Caki2 (cell line): Measurements from ENCODE around the gene ACLY. TPM values are rescaled to one million over a fixed set of nuclear protein-coding genes. Genes with fewer than 3 reads are reported as not detected.

ENCODE experiments used
- DNase-seq: peaks from one replicate; pipeline ENCODE4 v3.0.0-alpha.2; 2015; ENCODE audit warnings: low read depth
- in situ Hi-C: cut with HindIII; loops from 2 replicates; pipeline ENCODE4 v1.10.0; 2016; ENCODE audit warnings: low sequenced_read_pairs, low pct_unique_long_range_greater_than_20kb, mixed read lengths
- total RNA-seq: library from RNA; depleted of rRNA; stranded (reverse); fragments of >200 nt; shearing (Covaris generic); gene quantifications from 2 replicates; pipeline ENCODE4 v1.2.3, GENCODE V29; 2014; ENCODE audit warnings: low replicate concordance; rRNA removed

The ACLY gene
- total RNA-seq, 1 experiment from 2014 or later, result 146 TPM

- in situ Hi-C loops, result loop anchor here (25.0 kb wide), 1 partner anchor 109 kb away; the partner anchor contains the start of gene GAST
- no peak for DNase-seq
These were observed 97.0 kb downstream of the ACLY start for GRCh38 chr17:41821776-41822175.

- in situ Hi-C loops, result loop anchor here (25.0 kb wide), 1 partner anchor 106 kb away; the partner anchor contains the start of gene GAST
- no peak for DNase-seq
These were observed 100.7 kb downstream of the ACLY start for GRCh38 chr17:41818024-41818423.

Other genes starting within 250 kb of the ACLY start
- gene EIF1, start 230.1 kb downstream of the ACLY start, total RNA-seq, result 25.4 and 50.9 TPM in 2 replicates
- gene GAST, start 206.6 kb downstream of the ACLY start, total RNA-seq, result not detected in 2 replicates
- not detected in 2 replicates for gene HAP1, start 184.3 kb downstream of the ACLY start, total RNA-seq
- 56.9 and 111 TPM in 2 replicates for gene JUP, start 132.2 kb downstream of the ACLY start, total RNA-seq
- 148 and 200 TPM in 2 replicates for gene P3H4, start 107.0 kb downstream of the ACLY start, total RNA-seq
- gene FKBP10, start 105.9 kb downstream of the ACLY start, total RNA-seq, result 315 and 351 TPM in 2 replicates
- gene NT5C3B, start 82.7 kb downstream of the ACLY start, total RNA-seq, result 69.5 and 97.0 TPM in 2 replicates
- gene KLHL10, start 81.1 kb downstream of the ACLY start, total RNA-seq, result not detected in 2 replicates
- 10.3 and 15.5 TPM in 2 replicates for gene KLHL11, start 53.5 kb downstream of the ACLY start, total RNA-seq
- gene ODAD4, start 11.7 kb upstream of the ACLY start, total RNA-seq, result 0.78 and 2.6 TPM in 2 replicates
- gene CNP, start 47.8 kb upstream of the ACLY start, total RNA-seq, result 50.2 and 67.0 TPM in 2 replicates
- 48.4 and 72.9 TPM in 2 replicates for gene DNAJC7, start 98.5 kb upstream of the ACLY start, total RNA-seq
- gene NKIRAS2, start 101.1 kb upstream of the ACLY start, total RNA-seq, result 65.6 and 77.5 TPM in 2 replicates
- gene C17orf113, start 131.7 kb upstream of the ACLY start, total RNA-seq, result 0.98 and 1.5 TPM in 2 replicates
- not detected in 2 replicates for gene ZNF385C, start 179.5 kb upstream of the ACLY start, total RNA-seq
- gene DHX58, start 193.8 kb upstream of the ACLY start, total RNA-seq, result 21.4 and 27.0 TPM in 2 replicates
- 24.6 and 33.7 TPM in 2 replicates for gene KAT2A, start 202.4 kb upstream of the ACLY start, total RNA-seq
- 0.20 TPM in 1 of 2 replicates, not detected in the other for gene HSPB9, start 203.9 kb upstream of the ACLY start, total RNA-seq
- gene RAB5C, start 236.0 kb upstream of the ACLY start, total RNA-seq, result 122 and 165 TPM in 2 replicates